ENCODE measurements around the gene SMTN. TPM values are rescaled to one million over a fixed set of nuclear protein-coding genes. Genes with fewer than 3 reads are reported as not detected.

SMTN gene
- total and polyA plus RNA-seq, 3 donors from 2014 or later = 31.6 to 52.5 (median 50.1) TPM

- Histone ChIP-seq H3K9me3 (no peaks in the 10 kb centered on the region), H3K4me1 (no peaks in the 10 kb centered on the region), H3K4me3 (no peak overlapping the region), H3K27ac (no peak overlapping the region), H3K27me3 (no peaks in the 10 kb centered on the region), H3K36me3 (ENCODE audit: low read depth, missing control alignments) (no peaks in the 10 kb centered on the region)
- intact Hi-C loops (cut with DNase I; ENCODE audit: low total_unique reads) = loop anchor here (10.0 kb wide), 1 partner anchor 47 kb away; no protein-coding TSS in a partner anchor
- TF ChIP-seq CTCF (IDR thresholded peaks at IDR 0.05) (no peak), POLR2A (IDR thresholded peaks at IDR 0.05) (no peak)
- WGBS, 2 donors = 81 to 100% methylated on average over 2 of the region's 2 CpGs
- no peak for DNase-seq
Measured at GRCh38 chr22:31141551-31141950, 60.4 kb downstream of the SMTN start.

- Histone ChIP-seq H3K27ac (no peak overlapping the region), H3K36me3 (ENCODE audit: low read depth, missing control alignments) (no peaks in the 10 kb centered on the region), H3K4me1 (no peaks in the 10 kb centered on the region), H3K4me3 (no peak overlapping the region), H3K27me3 (no peaks in the 10 kb centered on the region), H3K9me3 (no peaks in the 10 kb centered on the region)
- WGBS, 2 donors = 88 to 96% methylated on average over 2 to 4 of the region's 4 CpGs
- no peak for DNase-seq
- intact Hi-C loops (cut with DNase I; ENCODE audit: low total_unique reads) = loop anchor here (10.0 kb wide), 1 partner anchor 47 kb away; no protein-coding TSS in a partner anchor
- TF ChIP-seq POLR2A (IDR thresholded peaks at IDR 0.05) (no peak), CTCF (IDR thresholded peaks at IDR 0.05) (no peak)
Measured at GRCh38 chr22:31142285-31142684, 61.2 kb downstream of the SMTN start.

GRCh38 chr22:31143038-31143437 lies 61.9 kb downstream of the SMTN start:
- intact Hi-C loops (cut with DNase I; ENCODE audit: low total_unique reads) = loop anchor here (10.0 kb wide), 1 partner anchor 48 kb away; no protein-coding TSS in a partner anchor
- no peak for TF ChIP-seq POLR2A (IDR thresholded peaks at IDR 0.05)
- TF ChIP-seq CTCF (IDR thresholded peaks at IDR 0.05) = no peak
- Histone ChIP-seq H3K27ac (no peak overlapping the region), H3K36me3 (ENCODE audit: low read depth, missing control alignments) (no peaks in the 10 kb centered on the region), H3K4me1 (no peaks in the 10 kb centered on the region), H3K27me3 (no peaks in the 10 kb centered on the region), H3K4me3 (no peak overlapping the region), H3K9me3 (no peaks in the 10 kb centered on the region)
- DNase-seq = no peak
- 77 to 80% methylated on average over 2 to 3 of the region's 3 CpGs for WGBS, 2 donors

GRCh38 chr22:31143537-31143936 lies 62.4 kb downstream of the SMTN start:
- no peaks in the 10 kb centered on the region for H3K27me3 ChIP-seq
- intact Hi-C loops (cut with DNase I; ENCODE audit: low total_unique reads) = loop anchor here (10.0 kb wide), 1 partner anchor 49 kb away; no protein-coding TSS in a partner anchor
- TF ChIP-seq CTCF (IDR thresholded peaks at IDR 0.05) = no peak
- no peak for TF ChIP-seq POLR2A (IDR thresholded peaks at IDR 0.05)
- H3K27ac ChIP-seq = no peak overlapping the region
- DNase-seq = no peak
- no peaks in the 10 kb centered on the region for H3K36me3 ChIP-seq (ENCODE audit: low read depth, missing control alignments)
- no peaks in the 10 kb centered on the region for H3K9me3 ChIP-seq
- no peaks in the 10 kb centered on the region for H3K4me1 ChIP-seq
- WGBS, 2 donors = 76 to 79% methylated on average over 3 of the region's 3 CpGs
- no peak overlapping the region for H3K4me3 ChIP-seq

GRCh38 chr22:31144223-31144622 lies 63.1 kb downstream of the SMTN start:
- DNase-seq = no peak
- intact Hi-C loops (cut with DNase I; ENCODE audit: low total_unique reads) = loop anchor here (10.0 kb wide), 1 partner anchor 49 kb away; no protein-coding TSS in a partner anchor
- TF ChIP-seq CTCF (IDR thresholded peaks at IDR 0.05) (no peak), POLR2A (IDR thresholded peaks at IDR 0.05) (no peak)
- Histone ChIP-seq H3K27me3 (no peaks in the 10 kb centered on the region), H3K27ac (no peak overlapping the region), H3K9me3 (no peaks in the 10 kb centered on the region), H3K4me3 (no peak overlapping the region), H3K4me1 (no peaks in the 10 kb centered on the region), H3K36me3 (ENCODE audit: low read depth, missing control alignments) (no peaks in the 10 kb centered on the region)

All from testis (tissue), 3 donors.